Common myeloid progenitor, CD34-positive (primary cell): ENCODE results near the gene MYOM3.

Experiments used
- CTCF ChIA-PET: fragments of 350-600 bp; sonication (Branson Sonifier 250); formaldehyde crosslinking; loops from one replicate; lab custom pipeline; 2021; ENCODE audit warnings: antibody characterized with exemption; lab: Charles Lee
- POLR2A ChIA-PET: fragments of 350-600 bp; sonication (Branson Sonifier 250); formaldehyde crosslinking; loops from one replicate; lab custom pipeline; 2021; ENCODE audit warnings: antibody characterized with exemption; lab: Charles Lee
- DNase-seq, 3 donors: peaks; one replicate each; pipeline versions ENCODE4 v3.0.0 to v3.0.0-alpha.2; 2013
- H3K27ac ChIP-seq, 2 experiments: 1 replicate in 1 of 2; 2 replicates in 1 of 2; pipeline ENCODE4 v1.7.0; 2013; ENCODE audit warnings: inconsistent platforms in 2 of 2, low read length in 2 of 2, mild to moderate bottlenecking in 2 of 2, low read depth in 1 of 2, moderate library complexity in 1 of 2; ENCODE audit not compliant: severe bottlenecking in 2 of 2, insufficient read depth in 1 of 2, poor library complexity in 1 of 2
- H3K27me3 ChIP-seq, 5 experiments: replicated peaks in 2 of 5; 1 replicate in 3 of 5; 2 replicates in 2 of 5; pipeline versions ENCODE4 v1.6.1 to v1.7.0; 2013; ENCODE audit warnings: low read length in 4 of 5, mild to moderate bottlenecking in 2 of 5, moderate library complexity in 2 of 5, inconsistent platforms in 1 of 5; ENCODE audit not compliant: insufficient read depth in 5 of 5, control insufficient read depth in 4 of 5
- H3K36me3 ChIP-seq, 4 experiments: 1 replicate in 2 of 4; 2 replicates in 2 of 4; pipeline versions ENCODE4 v1.6.1 to v1.7.0; 2013; ENCODE audit warnings: low read length in 3 of 4, control low read depth in 1 of 4, mild to moderate bottlenecking in 1 of 4; ENCODE audit not compliant: control insufficient read depth in 4 of 4, insufficient read depth in 4 of 4
- H3K4me1 ChIP-seq, 4 experiments: 1 replicate in 3 of 4; 2 replicates in 1 of 4; pipeline versions ENCODE4 v1.6.1 to v1.7.1; 2013; ENCODE audit warnings: low read length in 3 of 4, mild to moderate bottlenecking in 3 of 4, control low read depth in 1 of 4, inconsistent platforms in 1 of 4, moderate library complexity in 1 of 4; ENCODE audit not compliant: control insufficient read depth in 4 of 4, insufficient read depth in 4 of 4; ENCODE audit errors: control extremely low read depth in 1 of 4
- H3K4me3 ChIP-seq, 7 experiments: 1 replicate in 4 of 7; 2 replicates in 3 of 7; pipeline versions ENCODE4 v1.5.1 to v1.7.0; 2013; ENCODE audit warnings: mild to moderate bottlenecking in 7 of 7, low read length in 6 of 7, moderate library complexity in 6 of 7, inconsistent platforms in 2 of 7, low read depth in 2 of 7, control low read depth in 1 of 7; ENCODE audit not compliant: insufficient read depth in 4 of 7, control insufficient read depth in 1 of 7; ENCODE audit errors: extremely low read depth in 1 of 7
- H3K9me3 ChIP-seq, 5 experiments: 1 replicate in 4 of 5; 2 replicates in 1 of 5; pipeline versions ENCODE4 v1.6.1 to v1.7.1; 2013; ENCODE audit warnings: low read length in 4 of 5, mild to moderate bottlenecking in 2 of 5, inconsistent platforms in 1 of 5, low read depth in 1 of 5, moderate library complexity in 1 of 5; ENCODE audit not compliant: control insufficient read depth in 4 of 5, insufficient read depth in 2 of 5; ENCODE audit errors: control extremely low read depth in 1 of 5
- WGBS: methylation state at CpG from one replicate; pipeline ENCODE4 v1.1.5; 2013; ENCODE audit not compliant: insufficient coverage; 5-methylcytosine and 5-hydroxymethylcytosine counted together

Gene MYOM3

GRCh38 chr1:24074817-24075589 lies 36.9 kb downstream of the MYOM3 start:
- Histone ChIP-seq H3K9me3 (no peaks in the 10 kb centered on the region), H3K27me3 (peaks cover 0 to 6% (median 0%) of the 10 kb centered on the region in 5 experiments), H3K36me3 (no peaks in the 10 kb centered on the region), H3K27ac (no peak overlapping the region), H3K4me1 (peaks cover 0 to 3% (median 2%) of the 10 kb centered on the region in 4 experiments), H3K4me3 (no peak overlapping the region)
- ChIA-PET POLR2A (no interaction called here), CTCF (no interaction called here)
- WGBS = 95% methylated on average over 12 of the region's 15 CpGs
- no peak for DNase-seq

- peaks cover 0 to 4% (median 0%) of the 10 kb centered on the region in 5 experiments for H3K27me3 ChIP-seq
- H3K4me1 ChIP-seq = peaks cover 0 to 3% (median 2%) of the 10 kb centered on the region in 4 experiments
- no peaks in the 10 kb centered on the region for H3K36me3 ChIP-seq
- H3K9me3 ChIP-seq = no peaks in the 10 kb centered on the region
- no peak for DNase-seq
- 100% methylated on average over 5 of the region's 5 CpGs for WGBS
- ChIA-PET CTCF (interaction anchor here (0.8 kb wide), 1 partner anchor 38 kb away, joined by 4 read pairs; the partner anchor contains the start of gene MYOM3), POLR2A (no interaction called here)
- H3K27ac ChIP-seq = no peak overlapping the region
- H3K4me3 ChIP-seq = no peak overlapping the region
Observed at GRCh38 chr1:24074196-24074595, 37.7 kb downstream of the MYOM3 start.

- DNase-seq = no peak
- no peak overlapping the region for H3K27ac ChIP-seq
- peaks cover 0 to 3% (median 2%) of the 10 kb centered on the region in 4 experiments for H3K4me1 ChIP-seq
- 92% methylated on average over 7 of the region's 7 CpGs for WGBS
- ChIA-PET POLR2A (no interaction called here), CTCF (interaction anchor here (0.9 to 3.6 kb wide), 3 partner anchors 8 to 40 kb away, joined by 3 to 11 read pairs (median 3); partner anchors contain the start of gene MYOM3)
- H3K27me3 ChIP-seq = peaks cover 0 to 4% (median 0%) of the 10 kb centered on the region in 5 experiments
- no peaks in the 10 kb centered on the region for H3K9me3 ChIP-seq
- no peak overlapping the region for H3K4me3 ChIP-seq
- H3K36me3 ChIP-seq = no peaks in the 10 kb centered on the region
Observed at GRCh38 chr1:24071941-24072340, 40.0 kb downstream of the MYOM3 start.

GRCh38 chr1:24070821-24071393 lies 41.0 kb downstream of the MYOM3 start:
- H3K36me3 ChIP-seq = no peaks in the 10 kb centered on the region
- POLR2A ChIA-PET = no interaction called here
- peaks cover 0 to 2% (median 0%) of the 10 kb centered on the region in 5 experiments for H3K27me3 ChIP-seq
- no peak overlapping the region for H3K27ac ChIP-seq
- peak; percentile 62 to 82 (median 79) for DNase-seq
- H3K4me3 ChIP-seq = no peak overlapping the region
- 12% methylated on average over 11 of the region's 15 CpGs for WGBS
- H3K4me1 ChIP-seq = peaks cover 0 to 3% (median 2%) of the 10 kb centered on the region in 4 experiments
- CTCF ChIA-PET = interaction anchor here (0.7 to 3.6 kb wide), 6 partner anchors 9 to 41 kb away, joined by 3 to 11 read pairs (median 3); partner anchors contain the start of gene MYOM3
- no peaks in the 10 kb centered on the region for H3K9me3 ChIP-seq

- H3K9me3 ChIP-seq = no peaks in the 10 kb centered on the region
- CTCF ChIA-PET = interaction anchor here (1.8 to 3.6 kb wide), 2 partner anchors 8 to 42 kb away, joined by 5 to 11 read pairs; partner anchors contain the start of gene MYOM3
- 100% methylated on average over 2 of the region's 7 CpGs for WGBS
Observed at GRCh38 chr1:24069817-24070216, 42.1 kb downstream of the MYOM3 start.

GRCh38 chr1:24067978-24068377 lies 44.0 kb downstream of the MYOM3 start:
- CTCF ChIA-PET = interaction anchor here (1.5 kb wide), 1 partner anchor 40 kb away, joined by 3 read pairs; no protein-coding TSS in a partner anchor
- POLR2A ChIA-PET = no interaction called here

More at GRCh38 chr1:24069817-24070216, 42.1 kb downstream of the MYOM3 start:
- Histone ChIP-seq H3K4me1 (peaks cover 0 to 3% (median 2%) of the 10 kb centered on the region in 4 experiments), H3K27ac (no peak overlapping the region), H3K27me3 (peaks cover 0 to 2% (median 0%) of the 10 kb centered on the region in 5 experiments), H3K4me3 (no peak overlapping the region), H3K36me3 (no peaks in the 10 kb centered on the region)
- POLR2A ChIA-PET = no interaction called here
- DNase-seq = no peak

More at GRCh38 chr1:24067978-24068377, 44.0 kb downstream of the MYOM3 start:
- DNase-seq = no peak
- Histone ChIP-seq H3K27me3 (peaks cover 0 to 2% (median 0%) of the 10 kb centered on the region in 5 experiments), H3K4me3 (no peak overlapping the region), H3K36me3 (no peaks in the 10 kb centered on the region), H3K27ac (no peak overlapping the region), H3K4me1 (peaks cover 0 to 3% (median 2%) of the 10 kb centered on the region in 4 experiments), H3K9me3 (no peaks in the 10 kb centered on the region)
- WGBS = 98% methylated on average over 9 of the region's 12 CpGs
